Measurements from ENCODE around the gene IGF2.

DNA sequence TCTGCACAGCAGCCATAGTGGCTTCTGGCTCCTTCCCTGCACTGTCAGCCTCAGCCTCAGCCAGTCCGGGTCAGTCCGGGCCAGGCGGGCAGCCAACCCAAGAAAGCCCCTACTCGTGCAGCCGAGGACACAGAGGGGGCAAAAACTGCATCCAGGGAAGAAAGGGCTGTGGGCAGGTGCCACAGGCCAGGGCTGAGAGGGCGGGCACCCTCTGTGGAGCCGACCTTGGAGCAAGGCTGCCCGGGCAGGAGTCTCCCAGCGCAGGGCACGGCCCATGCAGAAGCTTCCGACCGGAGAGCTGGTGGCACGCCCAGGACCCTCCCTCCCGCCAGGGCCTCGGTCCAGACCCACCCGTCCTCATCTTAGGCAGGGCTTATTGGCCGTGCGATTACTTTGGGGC is 42.9 kb upstream of the IGF2 start:
- TF ChIP-seq CHD2 (IDR thresholded peaks at IDR 0.05; ENCODE audit: borderline replicate concordance, low read depth, low read length) = no peak
- TF ChIP-seq, protein P1, sequence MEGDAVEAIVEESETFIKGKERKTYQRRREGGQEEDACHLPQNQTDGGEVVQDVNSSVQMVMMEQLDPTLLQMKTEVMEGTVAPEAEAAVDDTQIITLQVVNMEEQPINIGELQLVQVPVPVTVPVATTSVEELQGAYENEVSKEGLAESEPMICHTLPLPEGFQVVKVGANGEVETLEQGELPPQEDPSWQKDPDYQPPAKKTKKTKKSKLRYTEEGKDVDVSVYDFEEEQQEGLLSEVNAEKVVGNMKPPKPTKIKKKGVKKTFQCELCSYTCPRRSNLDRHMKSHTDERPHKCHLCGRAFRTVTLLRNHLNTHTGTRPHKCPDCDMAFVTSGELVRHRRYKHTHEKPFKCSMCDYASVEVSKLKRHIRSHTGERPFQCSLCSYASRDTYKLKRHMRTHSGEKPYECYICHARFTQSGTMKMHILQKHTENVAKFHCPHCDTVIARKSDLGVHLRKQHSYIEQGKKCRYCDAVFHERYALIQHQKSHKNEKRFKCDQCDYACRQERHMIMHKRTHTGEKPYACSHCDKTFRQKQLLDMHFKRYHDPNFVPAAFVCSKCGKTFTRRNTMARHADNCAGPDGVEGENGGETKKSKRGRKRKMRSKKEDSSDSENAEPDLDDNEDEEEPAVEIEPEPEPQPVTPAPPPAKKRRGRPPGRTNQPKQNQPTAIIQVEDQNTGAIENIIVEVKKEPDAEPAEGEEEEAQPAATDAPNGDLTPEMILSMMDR (IDR thresholded peaks at IDR 0.05 in 2 of 3, conservative IDR thresholded peaks at IDR 0.05 in 1 of 3; ENCODE audit: control insufficient read depth in 2 of 3, extremely low read depth in 1 of 3, insufficient read depth in 1 of 3, low read depth in 3 of 3, low read length in 3 of 3) = no peak
- no peak for TF ChIP-seq CREB1 (IDR thresholded peaks at IDR 0.05; ENCODE audit: low read depth)

All from GM12878 (cell line).